GM20000 (cell line): Measurements from ENCODE around the gene TRAF3.
A peak's percentile ranks its signal among the peaks of the same experiment; 100 is the strongest.

Source experiments
- DNase-seq: peaks from one replicate; pipeline ENCODE4 v3.0.0; 2012; ENCODE audit warnings: low spot score
- TF ChIP-seq, protein P1 (sequence below): IDR thresholded peaks from 2 replicates; pipeline ENCODE4 v1.5.1; 2012; ENCODE audit warnings: mild to moderate bottlenecking, control low read depth; ENCODE audit errors: extremely low read depth, missing control alignments

The TRAF3 gene

GRCh38 chr14:102948698-102949061 is 171.4 kb downstream of the TRAF3 start:
- no peak for DNase-seq
- TF ChIP-seq, protein P1, sequence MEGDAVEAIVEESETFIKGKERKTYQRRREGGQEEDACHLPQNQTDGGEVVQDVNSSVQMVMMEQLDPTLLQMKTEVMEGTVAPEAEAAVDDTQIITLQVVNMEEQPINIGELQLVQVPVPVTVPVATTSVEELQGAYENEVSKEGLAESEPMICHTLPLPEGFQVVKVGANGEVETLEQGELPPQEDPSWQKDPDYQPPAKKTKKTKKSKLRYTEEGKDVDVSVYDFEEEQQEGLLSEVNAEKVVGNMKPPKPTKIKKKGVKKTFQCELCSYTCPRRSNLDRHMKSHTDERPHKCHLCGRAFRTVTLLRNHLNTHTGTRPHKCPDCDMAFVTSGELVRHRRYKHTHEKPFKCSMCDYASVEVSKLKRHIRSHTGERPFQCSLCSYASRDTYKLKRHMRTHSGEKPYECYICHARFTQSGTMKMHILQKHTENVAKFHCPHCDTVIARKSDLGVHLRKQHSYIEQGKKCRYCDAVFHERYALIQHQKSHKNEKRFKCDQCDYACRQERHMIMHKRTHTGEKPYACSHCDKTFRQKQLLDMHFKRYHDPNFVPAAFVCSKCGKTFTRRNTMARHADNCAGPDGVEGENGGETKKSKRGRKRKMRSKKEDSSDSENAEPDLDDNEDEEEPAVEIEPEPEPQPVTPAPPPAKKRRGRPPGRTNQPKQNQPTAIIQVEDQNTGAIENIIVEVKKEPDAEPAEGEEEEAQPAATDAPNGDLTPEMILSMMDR: no peak

- peak; percentile 61 for DNase-seq
- TF ChIP-seq, protein P1: no peak
Measured at GRCh38 chr14:102949062-102949800, 172.0 kb downstream of the TRAF3 start.

DNA sequence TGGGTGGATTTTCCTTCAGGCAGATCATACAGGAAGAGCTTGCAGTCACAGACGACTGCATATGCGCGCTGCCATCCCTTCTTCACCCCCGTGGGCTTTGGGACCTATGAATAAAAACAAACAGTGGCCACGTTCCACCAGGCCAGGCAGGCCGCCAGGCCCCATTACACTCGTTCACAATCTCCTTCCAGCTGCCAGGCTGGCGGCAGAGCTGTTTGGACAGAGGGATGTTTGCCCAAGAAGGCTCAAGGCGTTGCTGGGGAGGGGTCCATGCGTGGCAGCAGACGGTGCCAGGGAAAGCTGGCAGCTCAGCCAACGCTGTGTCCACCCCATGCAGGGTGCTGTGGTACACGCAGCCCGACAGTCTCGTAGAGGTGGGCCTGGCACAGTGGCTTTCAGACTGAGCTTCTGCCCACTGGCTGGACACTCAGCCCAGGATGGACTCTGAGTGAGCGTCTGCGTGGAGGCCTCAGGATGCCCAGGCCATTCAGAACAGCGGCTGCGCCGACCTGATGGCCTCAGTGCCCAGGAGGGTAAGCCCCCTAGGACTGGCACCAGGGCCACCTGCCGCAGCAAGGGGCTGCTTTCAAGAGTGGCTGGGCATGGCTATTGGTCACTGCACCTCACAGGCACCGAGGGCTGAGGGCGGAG is 172.7 kb downstream of the TRAF3 start:
- TF ChIP-seq, protein P1: no peak
- no peak for DNase-seq

- no peak for DNase-seq
- TF ChIP-seq, protein P1: no peak
Measured at GRCh38 chr14:102951034-102951433, 173.8 kb downstream of the TRAF3 start.

DNA sequence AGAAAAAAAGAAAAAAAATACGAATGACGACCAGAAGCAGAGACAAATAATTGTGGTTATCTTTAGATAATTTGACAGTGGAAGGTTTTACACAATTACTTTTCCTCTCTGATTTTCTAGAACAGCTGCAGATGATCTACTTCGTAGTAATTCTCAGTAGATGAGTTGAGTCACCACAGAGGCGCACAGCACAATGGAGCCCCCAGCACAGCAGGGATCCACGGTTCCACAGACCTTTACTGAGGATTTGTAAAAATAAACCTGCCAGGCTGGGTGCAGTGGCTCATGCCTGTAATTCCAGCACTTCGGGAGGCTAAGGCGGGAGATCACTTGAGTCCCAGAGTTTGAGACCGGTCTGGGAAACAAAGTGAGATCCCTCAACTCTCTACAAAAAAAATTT is 174.6 kb downstream of the TRAF3 start:
- no peak for DNase-seq
- TF ChIP-seq, protein P1: no peak

DNA sequence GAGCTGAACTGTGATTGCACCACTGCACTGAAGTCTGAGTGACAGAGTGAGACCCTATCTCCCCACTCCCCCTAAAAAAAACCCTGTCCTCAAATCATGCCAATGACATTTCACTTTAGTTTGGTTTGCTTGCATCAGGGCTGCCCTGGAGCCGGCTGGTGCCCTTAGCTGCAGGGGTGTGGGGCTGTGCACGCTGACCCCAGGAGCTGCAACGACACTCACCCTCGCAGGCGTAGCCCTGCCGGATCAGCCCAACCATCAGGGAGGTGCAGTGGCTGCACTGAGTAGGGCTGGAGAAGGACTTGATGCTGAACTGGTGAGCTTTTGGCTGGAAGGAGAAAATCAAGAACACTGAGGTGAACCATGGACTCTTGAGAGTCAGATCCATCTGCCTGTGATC is 175.0 kb downstream of the TRAF3 start:
- TF ChIP-seq, protein P1: no peak
- no peak for DNase-seq

DNA sequence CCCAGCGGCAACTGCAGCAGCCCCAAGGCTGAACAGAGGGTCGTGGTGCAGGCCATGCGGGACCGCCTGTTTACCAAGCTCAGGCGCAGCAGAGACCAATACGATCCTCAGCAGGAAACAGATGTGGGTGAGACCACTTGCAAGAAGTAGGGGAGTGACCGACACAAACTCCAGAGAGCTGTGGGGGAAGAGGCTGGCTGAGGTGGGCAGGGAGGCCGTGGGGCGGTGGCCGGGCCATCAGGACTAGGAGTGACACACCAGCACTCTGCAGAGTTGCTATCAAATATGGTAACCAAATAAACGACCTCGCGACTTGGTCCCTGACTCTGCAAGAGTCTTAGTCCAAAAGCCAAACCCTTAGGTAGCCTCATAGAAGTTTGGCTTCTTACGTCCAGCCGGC is 175.9 kb downstream of the TRAF3 start:
- TF ChIP-seq, protein P1: no peak
- no peak for DNase-seq
